H1 (cell line): Measurements from ENCODE around the gene LILRB2. TPM values are rescaled to one million over a fixed set of nuclear protein-coding genes. Genes with fewer than 3 reads are reported as not detected.
A peak's percentile ranks its signal among the peaks of the same experiment; 100 is the strongest.

ENCODE experiments used
- CTCF ChIA-PET: fragments of 300-600 bp; sonication (Branson Sonifier 250); formaldehyde crosslinking; loops from one replicate; lab custom pipeline; 2021; ENCODE audit not compliant: partially characterized antibody; lab: Charles Lee
- POLR2A ChIA-PET: fragments of 300-600 bp; sonication (Branson Sonifier 250); formaldehyde crosslinking; loops from one replicate; lab custom pipeline; 2021; ENCODE audit warnings: inconsistent platforms; ENCODE audit not compliant: partially characterized antibody; lab: Charles Lee
- DNase-seq, 2 experiments: peaks; one replicate each; pipeline versions ENCODE4 v3.0.0 to v3.0.0-alpha.2; 2010 to 2022; ENCODE audit warnings: low spot score in 2 of 2, low read depth in 1 of 2, mixed read lengths in 1 of 2
- FAIRE-seq: peaks from 2 replicates; lab custom pipeline; 2011; peaks lifted over from hg19 to GRCh38; lab: Jason Lieb, UNC
- H2AFZ ChIP-seq: 2 replicates; pipeline ENCODE4 v1.8.1; 2012; ENCODE audit warnings: low read length, inconsistent platforms
- H2AK5ac ChIP-seq: 2 replicates; pipeline ENCODE4 v1.6.1; 2013; ENCODE audit warnings: low read depth, low read length
- H2BK120ac ChIP-seq: replicated peaks from 2 replicates; pipeline ENCODE3; 2013; ENCODE audit warnings: low read depth, low read length, inconsistent platforms
- H2BK12ac ChIP-seq: 2 replicates; pipeline ENCODE4 v1.6.1; 2013; ENCODE audit warnings: low read depth, low read length
- H2BK15ac ChIP-seq: 2 replicates; pipeline ENCODE4 v1.6.1; 2013; ENCODE audit warnings: low read length
- H2BK20ac ChIP-seq: 2 replicates; pipeline ENCODE4 v1.6.1; 2013; ENCODE audit warnings: low read length
- H2BK5ac ChIP-seq: 2 replicates; pipeline ENCODE4 v1.6.1; 2013; ENCODE audit warnings: low read depth, low read length
- H3K14ac ChIP-seq: 2 replicates; pipeline ENCODE4 v1.6.1; 2013; ENCODE audit warnings: inconsistent platforms; ENCODE audit not compliant: insufficient read length
- H3K18ac ChIP-seq: 2 replicates; pipeline ENCODE4 v1.6.1; 2013; ENCODE audit warnings: low read length; ENCODE audit errors: extremely low read depth
- H3K23ac ChIP-seq: 2 replicates; pipeline ENCODE4 v1.6.1; 2013; ENCODE audit warnings: inconsistent platforms; ENCODE audit not compliant: insufficient read length
- H3K23me2 ChIP-seq: 2 replicates; pipeline ENCODE4 v1.6.1; 2013; ENCODE audit warnings: low read depth, low read length
- H3K27ac ChIP-seq: 2 replicates; pipeline ENCODE4 v1.6.1; 2011; ENCODE audit warnings: low read depth, low read length, inconsistent platforms
- H3K27me3 ChIP-seq, 4 experiments: replicated peaks in 1 of 4; 1 replicate in 1 of 4; 2 replicates in 3 of 4; pipeline versions ENCODE4 v1.6.1 to v1.8.1; 2011 to 2013; ENCODE audit warnings: low read length in 3 of 4, mild to moderate bottlenecking in 3 of 4, inconsistent platforms in 2 of 4, mixed read lengths in 2 of 4, moderate library complexity in 1 of 4; ENCODE audit not compliant: control insufficient read depth in 3 of 4, insufficient read depth in 3 of 4; ENCODE audit errors: extremely low read depth in 1 of 4
- H3K36me3 ChIP-seq, 4 experiments: 2 replicates each; pipeline versions ENCODE4 v1.6.1 to v1.8.1; 2011 to 2013; ENCODE audit warnings: mild to moderate bottlenecking in 4 of 4, low read length in 3 of 4, moderate library complexity in 2 of 4, control low read depth in 1 of 4, inconsistent platforms in 1 of 4; ENCODE audit not compliant: insufficient read depth in 4 of 4, control insufficient read depth in 2 of 4
- H3K4ac ChIP-seq: replicated peaks from 2 replicates; pipeline ENCODE3; 2013; ENCODE audit warnings: low read length, low read depth, mixed read lengths, inconsistent platforms; ENCODE audit not compliant: insufficient read length
- H3K4me1 ChIP-seq, 4 experiments: replicated peaks in 1 of 4; 1 replicate in 1 of 4; 2 replicates in 3 of 4; pipeline versions ENCODE4 v1.6.1 to v1.8.1; 2011 to 2013; ENCODE audit warnings: low read length in 3 of 4, inconsistent platforms in 2 of 4, mixed read lengths in 1 of 4; ENCODE audit not compliant: insufficient read depth in 4 of 4, control insufficient read depth in 3 of 4
- H3K4me2 ChIP-seq, 2 experiments: 2 replicates each; pipeline versions ENCODE4 v1.6.1 to v1.8.1; 2011 to 2013; ENCODE audit warnings: low read depth in 2 of 2, low read length in 2 of 2, control low read depth in 1 of 2, inconsistent platforms in 1 of 2, mild to moderate bottlenecking in 1 of 2; ENCODE audit not compliant: insufficient read depth in 1 of 2
- H3K4me3 ChIP-seq, 4 experiments: fragments of 200-600, 300-600 bp in 1 of 4; sonication (generic), shearing (Covaris generic), sonication (Bioruptor Twin) in 1 of 4; 2 replicates each; pipeline versions ENCODE4 v1.5.1 to v1.8.1; 2011 to 2016; ENCODE audit warnings: low read length in 4 of 4, low read depth in 3 of 4, control low read depth in 2 of 4, inconsistent platforms in 2 of 4, mild to moderate bottlenecking in 2 of 4, mixed read lengths in 1 of 4, moderate library complexity in 1 of 4; ENCODE audit not compliant: insufficient read depth in 2 of 4; ENCODE audit errors: extremely low read depth in 1 of 4
- H3K56ac ChIP-seq: replicated peaks from 2 replicates; pipeline ENCODE3; 2013; ENCODE audit warnings: low read depth, mild to moderate bottlenecking, mixed read lengths, low read length, inconsistent platforms; ENCODE audit not compliant: insufficient read length
- H3K79me1 ChIP-seq: 2 replicates; pipeline ENCODE4 v1.6.1; 2013; ENCODE audit warnings: low read depth, low read length, control low read depth
- H3K79me2 ChIP-seq, 2 experiments: 2 replicates each; pipeline versions ENCODE4 v1.6.1 to v1.8.1; 2012 to 2013; ENCODE audit warnings: low read length in 2 of 2, mild to moderate bottlenecking in 2 of 2, inconsistent platforms in 1 of 2; ENCODE audit not compliant: insufficient read depth in 2 of 2, control insufficient read depth in 1 of 2
- H3K9ac ChIP-seq, 4 experiments: replicated peaks in 1 of 4; 1 replicate in 1 of 4; 2 replicates in 3 of 4; pipeline versions ENCODE4 v1.6.1 to v1.8.1; 2011 to 2013; ENCODE audit warnings: low read depth in 3 of 4, low read length in 3 of 4, control low read depth in 2 of 4, mild to moderate bottlenecking in 2 of 4, moderate library complexity in 2 of 4, inconsistent platforms in 1 of 4; ENCODE audit errors: extremely low read depth in 1 of 4
- H3K9me3 ChIP-seq, 2 experiments: 2 replicates each; pipeline versions ENCODE4 v1.6.1 to v1.8.1; 2012 to 2013; ENCODE audit warnings: mild to moderate bottlenecking in 2 of 2, moderate library complexity in 2 of 2, control low read depth in 1 of 2, inconsistent platforms in 1 of 2, low read depth in 1 of 2, low read length in 1 of 2, mixed read lengths in 1 of 2; ENCODE audit not compliant: insufficient read depth in 2 of 2
- H4K20me1 ChIP-seq, 2 experiments: replicated peaks in 1 of 2; 2 replicates each; pipeline versions ENCODE3 to v1.8.1; 2011 to 2013; ENCODE audit warnings: inconsistent platforms in 2 of 2, low read length in 2 of 2, mild to moderate bottlenecking in 1 of 2; ENCODE audit not compliant: insufficient read depth in 2 of 2, control insufficient read depth in 1 of 2
- H4K5ac ChIP-seq: 2 replicates; pipeline ENCODE4 v1.6.1; 2013; ENCODE audit warnings: low read length, low read depth, mixed read lengths, inconsistent platforms; ENCODE audit not compliant: insufficient read length
- H4K8ac ChIP-seq: 2 replicates; pipeline ENCODE4 v1.8.0; 2013; ENCODE audit warnings: mild to moderate bottlenecking, moderate library complexity, low read length, inconsistent platforms; ENCODE audit not compliant: insufficient read depth; ENCODE audit errors: extremely low read depth
- H4K91ac ChIP-seq: replicated peaks from 2 replicates; pipeline ENCODE3; 2013; ENCODE audit warnings: low read length, mixed read lengths, inconsistent platforms; ENCODE audit not compliant: insufficient read length
- ASH2L ChIP-seq: fragments of 200-600, 300-600 bp; sonication (generic); IDR thresholded peaks from one replicate; pipeline ENCODE4 v1.7.1; 2017; ENCODE audit warnings: low read length
- CHD1 ChIP-seq: IDR thresholded peaks from 2 replicates; pipeline ENCODE4 v1.6.1; 2012; ENCODE audit warnings: low read depth, low read length, improper control_type of control experiment
- CHD2 ChIP-seq: IDR thresholded peaks from 2 replicates; pipeline ENCODE4 v1.6.1; 2012; ENCODE audit warnings: low read length, improper control_type of control experiment
- EGR1 ChIP-seq: IDR thresholded peaks from 2 replicates; pipeline ENCODE4 v1.6.1; 2011; ENCODE audit warnings: low read depth, low read length, borderline replicate concordance
- GABPA ChIP-seq: IDR thresholded peaks from 2 replicates; pipeline ENCODE4 v1.6.1; 2011; ENCODE audit warnings: mild to moderate bottlenecking, low read length, moderate library complexity, borderline replicate concordance; ENCODE audit not compliant: insufficient read depth
- KDM4A ChIP-seq: IDR thresholded peaks from one replicate; pipeline ENCODE4 v1.7.1; 2012; ENCODE audit warnings: low read depth, mild to moderate bottlenecking, moderate library complexity, low read length, inconsistent platforms; ENCODE audit not compliant: severe bottlenecking
- MAFK ChIP-seq: IDR thresholded peaks from 2 replicates; pipeline ENCODE4 v1.6.1; 2012; ENCODE audit warnings: low read depth, mild to moderate bottlenecking, improper control_type of control experiment, low read length
- POLR2A ChIP-seq, 2 experiments: IDR thresholded peaks; 1 replicate in 1 of 2; 2 replicates in 1 of 2; pipeline ENCODE4 v1.6.1; 2011; ENCODE audit warnings: low read depth in 2 of 2, low read length in 2 of 2, mild to moderate bottlenecking in 2 of 2; ENCODE audit errors: control extremely low read depth in 1 of 2
- RXRA ChIP-seq: IDR thresholded peaks from 2 replicates; pipeline ENCODE4 v1.6.1; 2011; ENCODE audit warnings: low read depth, mild to moderate bottlenecking, low read length, moderate library complexity; ENCODE audit not compliant: insufficient read depth
- SAP30 ChIP-seq: fragments of 300-600 bp; sonication (generic); IDR thresholded peaks from 2 replicates; pipeline ENCODE4 v1.7.1; 2012; ENCODE audit warnings: low read length, moderate library complexity, mild to moderate bottlenecking, inconsistent platforms; ENCODE audit not compliant: insufficient read depth, insufficient replicate concordance
- TAF7 ChIP-seq: optimal IDR thresholded peaks from 2 replicates; pipeline ENCODE3; 2011; ENCODE audit warnings: low read depth, mild to moderate bottlenecking, inconsistent platforms, low read length, moderate library complexity, borderline replicate concordance
- WGBS, 2 experiments: shearing (Covaris generic) in 1 of 2; methylation state at CpG; one replicate each; pipeline versions ENCODE4 v1.1.6 to v1.1.7; 2013 to 2015; ENCODE audit warnings: low lambda C conversion rate in 2 of 2, mixed read lengths in 2 of 2, inconsistent platforms in 1 of 2, low coverage in 1 of 2, missing lambda C conversion rate in 1 of 2; ENCODE audit not compliant: insufficient replicate concordance in 2 of 2, insufficient coverage in 1 of 2, insufficient read length in 1 of 2; ENCODE audit errors: extremely low coverage in 1 of 2, missing lambda C conversion rate in 1 of 2; 5-methylcytosine and 5-hydroxymethylcytosine counted together
- polyA plus RNA-seq, 7 experiments: library from polyadenylated mRNA; depleted of rRNA in 3 of 7; stranded (reverse) in 5 of 7; unstranded in 2 of 7; fragments of >200 nt in 5 of 7; fragments of 200-250 nt in 2 of 7; gene quantifications; 1 replicate in 5 of 7; 2 replicates in 1 of 7; 4 replicates in 1 of 7; pipeline versions ENCODE4 v1.2.1 to v1.2.3, GENCODE V29; 2011 to 2013; ENCODE audit warnings: missing spikeins in 2 of 7, mixed read lengths in 2 of 7
- total RNA-seq: library from RNA; stranded (reverse); fragmentation: NEBNext Ultra II Directional; extraction: Animal tissue kit (Norgen Biotek cat#: 25700); gene quantifications from 2 replicates; pipeline ENCODE4 v1.2.1, GENCODE V29; 2021

The LILRB2 gene
- total and polyA plus RNA-seq, 2 of the 8 experiments (the other 6 are each of a cell fraction or from before 2014, with no cell fraction given) = not detected

GRCh38 chr19:54317108-54317964 lies 36.4 kb upstream of the LILRB2 start:
- 0 out of 2 replicates have a peak overlapping the region, but pooled peaks have one; percentile 29 for H2BK15ac ChIP-seq
- no peak overlapping the region for H3K56ac ChIP-seq
- ChIA-PET POLR2A (interaction anchor here (0.7 to 1.6 kb wide), 10 partner anchors 9 to 183 kb away, joined by 3 to 7 read pairs (median 4); partner anchors contain the start of genes LILRB5, MBOAT7 and RPS9), CTCF (interaction anchor here (0.6 to 1.9 kb wide), 9 partner anchors 7 to 1835 kb away, joined by 3 to 10 read pairs (median 4); partner anchors contain the start of gene MBOAT7)
- no peaks in the 10 kb centered on the region for H3K36me3 ChIP-seq
- H2BK5ac ChIP-seq = peak overlapping the region; percentile 68
- H2AK5ac ChIP-seq = peak overlapping the region; percentile 13; the same call in 1 of the 2 replicates
- no peak overlapping the region; the same call in 1 of the 2 replicates for H2BK12ac ChIP-seq
- H3K23ac ChIP-seq = no peak overlapping the region
- 88% methylated on average over 25 of the region's 29 CpGs; no CpG with 5 or more reads in 1 of the 2 experiments for WGBS, 2 experiments
- H2BK20ac ChIP-seq = 0 out of 2 replicates have a peak overlapping the region, but pooled peaks have one; percentile 32
- no peaks in the 10 kb centered on the region for H4K20me1 ChIP-seq
- H3K4me3 ChIP-seq = no peak overlapping the region
- H3K18ac ChIP-seq = no peak overlapping the region
- H3K27ac ChIP-seq = peak overlapping the region; percentile 69; the same call in 1 of the 2 replicates
- H2BK120ac ChIP-seq = no peak overlapping the region
- no peak overlapping the region for H3K14ac ChIP-seq
- no peak overlapping the region for H3K4ac ChIP-seq
- H3K9me3 ChIP-seq = peaks cover 6 to 15% of the 10 kb centered on the region in 2 experiments; a peak in 2 of 4 replicates
- no peaks in the 10 kb centered on the region for H3K79me1 ChIP-seq
- DNase-seq (no peak), FAIRE-seq (no peak)
- no peaks in the 10 kb centered on the region; a peak in 1 of 7 replicates for H3K4me1 ChIP-seq
- peak overlapping the region; percentile 7 to 18; a peak in 3 of 4 replicates for H3K4me2 ChIP-seq
- H2AFZ ChIP-seq = no peak overlapping the region
- no peak overlapping the region for H4K8ac ChIP-seq
- no peaks in the 10 kb centered on the region for H3K27me3 ChIP-seq
- peak overlapping the region; percentile 44 for H4K91ac ChIP-seq
- H3K79me2 ChIP-seq = no peaks in the 10 kb centered on the region
- no peaks in the 10 kb centered on the region for H3K23me2 ChIP-seq
- H4K5ac ChIP-seq = no peak overlapping the region
- H3K9ac ChIP-seq = peak overlapping the region in 2 of 4 experiments; percentile 42 to 59; a peak in 1 of 7 replicates
- TF ChIP-seq KDM4A (no peak), CHD1 (no peak), EGR1 (no peak), POLR2A (IDR thresholded peaks at IDR 0.05; ENCODE audit: control extremely low read depth in 1 of 2, low read depth in 2 of 2, low read length in 2 of 2) (peak in 1 of 2 experiments; percentile 49; a peak in 2 of 3 replicates), GABPA (no peak), CHD2 (no peak), RXRA (no peak), ASH2L (no peak), TAF7 (peak; percentile 93), SAP30 (no peak), MAFK (no peak)
